OCI-LY1 (cell line): ENCODE data around the gene MTUS2.

Source experiments
- H2AFZ ChIP-seq: fragments of 200-600 bp; sonication (generic), shearing (Covaris generic); 2 replicates; pipeline ENCODE4 v1.6.0; 2014; ENCODE audit warnings: antibody characterized with exemption, mild to moderate bottlenecking, low read length
- H3F3A ChIP-seq: fragments of 200-600 bp; sonication (generic), shearing (Covaris generic); 2 replicates; pipeline ENCODE4 v1.6.0; 2014; ENCODE audit warnings: mild to moderate bottlenecking, antibody characterized with exemption, low read length, moderate library complexity; ENCODE audit not compliant: insufficient read depth
- H3K27ac ChIP-seq: fragments of 200-600 bp; sonication (generic); 2 replicates; pipeline ENCODE4 v1.5.1; 2014; ENCODE audit warnings: low read length, mixed run types, mild to moderate bottlenecking, low read depth; ENCODE audit not compliant: poor library complexity, severe bottlenecking
- H3K27me3 ChIP-seq: fragments of 200-600 bp; sonication (generic); 2 replicates; pipeline ENCODE4 v1.6.0; 2014; ENCODE audit warnings: antibody characterized with exemption, mild to moderate bottlenecking, low read length, moderate library complexity; ENCODE audit not compliant: insufficient read depth
- H3K36me3 ChIP-seq: fragments of 200-600 bp; sonication (generic); 2 replicates; pipeline ENCODE4 v1.6.1; 2014; ENCODE audit warnings: mild to moderate bottlenecking, antibody characterized with exemption, low read length, moderate library complexity, mixed read lengths; ENCODE audit not compliant: insufficient read depth
- H3K4me1 ChIP-seq: fragments of 200-600 bp; sonication (generic); 2 replicates; pipeline ENCODE4 v1.5.1; 2014; ENCODE audit warnings: mild to moderate bottlenecking, low read length, moderate library complexity; ENCODE audit not compliant: insufficient read depth, severe bottlenecking
- H3K4me2 ChIP-seq: fragments of 200-600 bp; sonication (generic), shearing (Covaris generic); 2 replicates; pipeline ENCODE4 v1.6.1; 2014; ENCODE audit warnings: low read length
- H3K4me3 ChIP-seq: fragments of 200-600 bp; sonication (generic); 2 replicates; pipeline ENCODE4 v1.5.1; 2014; ENCODE audit warnings: low read length, low read depth, mild to moderate bottlenecking, mixed read lengths; ENCODE audit not compliant: poor library complexity, severe bottlenecking
- H3K79me2 ChIP-seq: fragments of 200-600 bp; shearing (Covaris generic); 2 replicates; pipeline ENCODE4 v1.6.1; 2016; ENCODE audit warnings: mixed run types, low read length, mixed read lengths; ENCODE audit not compliant: insufficient read depth
- H3K9ac ChIP-seq: fragments of 200-600 bp; sonication (generic), shearing (Covaris generic); 2 replicates; pipeline ENCODE4 v1.6.1; 2014; ENCODE audit warnings: mild to moderate bottlenecking, low read length, mixed read lengths
- H3K9me2 ChIP-seq: fragments of 200-600 bp; sonication (generic), shearing (Covaris generic); 2 replicates; pipeline ENCODE4 v1.6.1; 2014; ENCODE audit warnings: low read depth, mild to moderate bottlenecking, low read length, mixed read lengths
- H3K9me3 ChIP-seq: fragments of 200-600 bp; shearing (Covaris generic); 2 replicates; pipeline ENCODE4 v1.6.1; 2014; ENCODE audit warnings: low read length, mixed read lengths
- H4K20me1 ChIP-seq: fragments of 200-600 bp; sonication (generic), shearing (Covaris generic); 2 replicates; pipeline ENCODE4 v1.6.0; 2016; ENCODE audit warnings: mild to moderate bottlenecking, low read length; ENCODE audit not compliant: insufficient read depth
- CTCF ChIP-seq: fragments of 200-600 bp; sonication (generic), shearing (Covaris generic); IDR thresholded peaks from 2 replicates; pipeline ENCODE4 v1.5.1; 2017; ENCODE audit warnings: mild to moderate bottlenecking, antibody characterized with exemption, low read length, moderate library complexity, mixed read lengths
- EZH2 ChIP-seq: fragments of 200-600 bp; sonication (generic), shearing (Covaris generic); IDR thresholded peaks from 2 replicates; pipeline ENCODE4 v1.8.0; 2017; ENCODE audit warnings: borderline replicate concordance, mixed run types, mild to moderate bottlenecking, antibody characterized with exemption, low read length, moderate library complexity, mixed read lengths

Gene MTUS2

DNA sequence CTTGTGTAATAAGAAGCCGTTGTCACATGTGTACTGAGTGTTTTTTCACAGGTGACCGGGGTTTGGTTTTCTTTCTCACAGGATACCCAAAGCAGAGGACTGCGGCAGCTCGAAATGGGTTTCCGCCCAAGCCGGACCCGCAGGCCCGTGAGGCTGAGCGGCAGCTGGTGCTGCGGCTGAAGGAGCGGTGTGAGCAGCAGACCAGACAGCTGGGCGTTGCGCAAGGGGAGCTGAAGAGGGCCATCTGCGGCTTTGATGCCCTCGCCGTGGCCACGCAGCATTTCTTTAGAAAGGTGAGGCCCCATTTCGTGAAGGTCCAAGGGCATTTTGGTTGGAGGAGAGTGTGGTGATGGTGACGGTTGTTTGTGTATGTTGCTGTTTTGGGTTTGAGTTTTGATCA, 539.0 kb downstream of the MTUS2 start:
- H2AFZ ChIP-seq, result no peak overlapping the region
- H3K4me2 ChIP-seq, result no peak overlapping the region
- 0 out of 2 replicates have a peak, but pooled peaks cover 3% of the 10 kb centered on the region for H3K27me3 ChIP-seq
- no peaks in the 10 kb centered on the region for H3K36me3 ChIP-seq
- H4K20me1 ChIP-seq, result no peaks in the 10 kb centered on the region
- no peaks in the 10 kb centered on the region for H3K9me2 ChIP-seq
- no peak overlapping the region for H3K27ac ChIP-seq
- H3K79me2 ChIP-seq, result no peaks in the 10 kb centered on the region
- H3K4me3 ChIP-seq, result no peak overlapping the region
- no peaks in the 10 kb centered on the region for H3K9me3 ChIP-seq
- H3F3A ChIP-seq, result no peaks in the 10 kb centered on the region
- no peaks in the 10 kb centered on the region for H3K4me1 ChIP-seq
- no peak overlapping the region for H3K9ac ChIP-seq
- TF ChIP-seq CTCF, result no peak
- no peak for TF ChIP-seq EZH2

GRCh38 chr13:29361716-29362115, 541.6 kb downstream of the MTUS2 start:
- Histone ChIP-seq H3K9ac (no peak overlapping the region), H3K36me3 (no peaks in the 10 kb centered on the region), H3F3A (no peaks in the 10 kb centered on the region), H3K4me2 (no peak overlapping the region), H4K20me1 (no peaks in the 10 kb centered on the region), H2AFZ (no peak overlapping the region), H3K4me1 (no peaks in the 10 kb centered on the region), H3K9me2 (no peaks in the 10 kb centered on the region), H3K4me3 (no peak overlapping the region), H3K27ac (no peak overlapping the region), H3K27me3 (no peaks in the 10 kb centered on the region), H3K79me2 (no peaks in the 10 kb centered on the region), H3K9me3 (no peaks in the 10 kb centered on the region)
- TF ChIP-seq CTCF, result no peak
- TF ChIP-seq EZH2, result no peak

DNA sequence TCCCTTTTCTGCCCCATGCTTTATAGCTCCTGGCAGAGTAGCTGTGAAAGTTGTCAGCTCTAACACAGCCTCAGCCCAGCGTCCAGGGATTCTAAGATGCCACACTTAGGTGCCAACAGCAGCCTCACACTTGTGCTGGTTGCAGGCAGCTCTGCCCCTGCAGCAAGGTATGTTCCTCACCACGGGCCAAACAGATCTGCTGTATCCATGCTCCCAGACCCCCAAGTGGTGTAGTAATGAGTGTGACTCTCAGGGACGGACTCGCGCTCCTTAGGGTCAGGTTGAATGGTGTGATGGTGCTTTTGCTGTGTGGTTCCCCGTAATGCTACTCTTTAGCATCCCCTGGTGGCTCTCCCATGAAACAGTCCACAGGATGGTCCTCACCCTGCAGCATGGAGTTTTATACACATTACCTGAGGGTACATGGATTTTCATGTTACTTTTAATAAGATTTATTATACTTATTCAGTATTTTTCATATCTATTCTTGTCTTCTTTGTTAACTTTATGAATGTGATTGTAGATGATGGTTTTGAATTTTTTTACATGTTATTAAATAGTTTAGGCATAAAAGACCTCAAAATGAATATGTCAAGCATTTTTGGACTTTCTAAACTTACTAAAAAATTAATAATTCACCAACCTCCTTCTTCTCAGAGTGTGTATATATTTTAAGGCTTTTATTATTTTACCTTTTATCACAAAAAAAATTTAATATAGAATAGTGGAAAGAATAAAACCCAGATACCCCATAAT, 542.9 kb downstream of the MTUS2 start:
- TF ChIP-seq CTCF, result peak; percentile 80
- TF ChIP-seq EZH2, result no peak
- Histone ChIP-seq H3K27me3 (no peaks in the 10 kb centered on the region), H3K4me2 (peak overlapping the region; percentile 50), H4K20me1 (no peaks in the 10 kb centered on the region), H3F3A (no peaks in the 10 kb centered on the region), H3K79me2 (no peaks in the 10 kb centered on the region), H3K36me3 (no peaks in the 10 kb centered on the region), H3K4me3 (no peak overlapping the region), H3K9me3 (no peaks in the 10 kb centered on the region), H3K27ac (no peak overlapping the region), H3K9me2 (no peaks in the 10 kb centered on the region), H3K9ac (no peak overlapping the region), H2AFZ (no peak overlapping the region), H3K4me1 (no peaks in the 10 kb centered on the region)
